Testis (tissue), 3 donors: ENCODE data around the gene MYO9B. TPM values are rescaled to one million over a fixed set of nuclear protein-coding genes. Genes with fewer than 3 reads are reported as not detected.
"Not testable (repeated sequence)": the region's sequence is repeated elsewhere in the genome, so short reads cannot be mapped to it uniquely, and the experiment has no call there.

Experiments used
- DNase-seq: peaks from one replicate; pipeline ENCODE4 v3.0.0-alpha.2; 2019
- H3K27ac ChIP-seq, 2 donors: fragments of 200-600 bp; sonication (generic); one replicate each; pipeline ENCODE4 v1.5.1; 2019
- H3K27me3 ChIP-seq: fragments of 200-600 bp; sonication (generic); one replicate; pipeline ENCODE4 v1.5.1; 2019
- H3K36me3 ChIP-seq: fragments of 200-600 bp; sonication (generic); one replicate; pipeline ENCODE4 v1.5.1; 2017; ENCODE audit warnings: low read depth; ENCODE audit errors: missing control alignments
- H3K4me1 ChIP-seq: fragments of 200-600 bp; sonication (generic); one replicate; pipeline ENCODE4 v1.5.1; 2019
- H3K4me3 ChIP-seq, 2 donors: fragments of 200-600 bp; sonication (generic); one replicate each; pipeline ENCODE4 v1.5.1; 2017 to 2019
- H3K9me3 ChIP-seq: fragments of 200-600 bp; sonication (generic); one replicate; pipeline ENCODE4 v1.5.1; 2017
- CTCF ChIP-seq, 3 experiments: fragments of 450-650 bp in 2 of 3; fragments of 200-600 bp in 1 of 3; sonication (generic) in 1 of 3; IDR thresholded peaks; one replicate each; pipeline ENCODE4 v1.5.1; 2016 to 2019; ENCODE audit warnings: antibody characterized with exemption in 3 of 3, mild to moderate bottlenecking in 2 of 3, moderate library complexity in 1 of 3
- POLR2A ChIP-seq: fragments of 450-650 bp; IDR thresholded peaks from one replicate; pipeline ENCODE4 v1.6.1; 2017; ENCODE audit warnings: antibody characterized with exemption, mild to moderate bottlenecking, moderate library complexity
- WGBS, 2 donors: methylation state at CpG; one replicate each; pipeline ENCODE4 v1.1.5; 2018; 5-methylcytosine and 5-hydroxymethylcytosine counted together
- intact Hi-C: fragments of 100-400 bp; cut with DNase I; formaldehyde crosslinking; loops from one replicate; pipeline ENCODE4 v1.15.1; 2023; ENCODE audit warnings: low total_unique reads
- polyA plus RNA-seq: library from polyadenylated mRNA; stranded (reverse); fragments of 350-450 nt; fragmentation: Illumina TruSeq; extraction: RNeasy Lipid Tissue Mini Kit (QIAGEN cat#74804); gene quantifications from one replicate; pipeline ENCODE4 v1.2.3, GENCODE V29; 2014; ENCODE audit warnings: low read depth, low replicate concordance; ENCODE audit not compliant: insufficient read depth
- total RNA-seq, 2 donors: library from RNA; depleted of rRNA; stranded (reverse); fragments of >200 nt; gene quantifications; one replicate each; pipeline ENCODE4 v1.2.3, GENCODE V29; 2016

The MYO9B gene
- total and polyA plus RNA-seq, 3 donors from 2014 or later: 121 to 407 (median 407) TPM

GRCh38 chr19:17086834-17087233 is 11.3 kb downstream of the MYO9B start:
- Histone ChIP-seq H3K36me3 (no peaks in the 10 kb centered on the region), H3K27ac (peak overlapping the region; percentile 13 to 31), H3K27me3 (no peaks in the 10 kb centered on the region), H3K9me3 (no peaks in the 10 kb centered on the region), H3K4me3 (no peak overlapping the region), H3K4me1 (peaks cover 41% of the 10 kb centered on the region)
- DNase-seq: no peak
- intact Hi-C loops: no loop called here
- no peak for TF ChIP-seq POLR2A
- no peak for TF ChIP-seq CTCF (IDR thresholded peaks at IDR 0.05)
- WGBS, 2 donors: 51 to 81% methylated on average over 6 of the region's 6 CpGs

GRCh38 chr19:17088552-17088951 is 13.0 kb downstream of the MYO9B start:
- 83 to 92% methylated on average over 4 to 5 of the region's 5 CpGs for WGBS, 2 donors
- no peak for TF ChIP-seq CTCF (IDR thresholded peaks at IDR 0.05)
- TF ChIP-seq POLR2A: no peak
- Histone ChIP-seq H3K9me3 (no peaks in the 10 kb centered on the region), H3K27me3 (no peaks in the 10 kb centered on the region), H3K27ac (peak overlapping the region in 1 of 2 donors; percentile 41), H3K4me1 (peaks cover 37% of the 10 kb centered on the region), H3K36me3 (no peaks in the 10 kb centered on the region), H3K4me3 (no peak overlapping the region)
- DNase-seq: no peak
- intact Hi-C loops: no loop called here

GRCh38 chr19:17090583-17090982 is 15.0 kb downstream of the MYO9B start:
- Histone ChIP-seq H3K27me3 (no peaks in the 10 kb centered on the region), H3K4me1 (peaks cover 38% of the 10 kb centered on the region), H3K27ac (peak overlapping the region in 1 of 2 donors; percentile 53), H3K36me3 (no peaks in the 10 kb centered on the region), H3K4me3 (no peak overlapping the region), H3K9me3 (no peaks in the 10 kb centered on the region)
- intact Hi-C loops: no loop called here
- 82 to 83% methylated on average over 9 of the region's 9 CpGs for WGBS, 2 donors
- TF ChIP-seq POLR2A: no peak
- no peak for TF ChIP-seq CTCF (IDR thresholded peaks at IDR 0.05)
- no peak for DNase-seq

GRCh38 chr19:17091758-17092333 is 16.3 kb downstream of the MYO9B start:
- Histone ChIP-seq H3K4me3 (no peak overlapping the region), H3K9me3 (no peaks in the 10 kb centered on the region), H3K27ac (peak overlapping the region; percentile 39 to 53), H3K4me1 (peaks cover 28% of the 10 kb centered on the region), H3K27me3 (no peaks in the 10 kb centered on the region), H3K36me3 (no peaks in the 10 kb centered on the region)
- intact Hi-C loops: no loop called here
- WGBS, 2 donors: 63 to 72% methylated on average over 10 to 15 of the region's 15 CpGs
- TF ChIP-seq POLR2A (no peak), CTCF (IDR thresholded peaks at IDR 0.05) (no peak)
- no peak for DNase-seq

GRCh38 chr19:17092696-17093095 is 17.1 kb downstream of the MYO9B start:
- intact Hi-C loops: no loop called here
- DNase-seq: no peak
- no peaks in the 10 kb centered on the region for H3K9me3 ChIP-seq
- peaks cover 30% of the 10 kb centered on the region for H3K4me1 ChIP-seq
- no peak for TF ChIP-seq POLR2A
- no peak for TF ChIP-seq CTCF (IDR thresholded peaks at IDR 0.05)
- no peaks in the 10 kb centered on the region for H3K36me3 ChIP-seq
- H3K4me3 ChIP-seq: no peak overlapping the region
- H3K27ac ChIP-seq: no peak overlapping the region
- 86 to 90% methylated on average over 2 of the region's 2 CpGs for WGBS, 2 donors
- no peaks in the 10 kb centered on the region for H3K27me3 ChIP-seq

GRCh38 chr19:17094694-17095093 is 19.1 kb downstream of the MYO9B start:
- peaks cover 31% of the 10 kb centered on the region for H3K4me1 ChIP-seq
- H3K27me3 ChIP-seq, H3K36me3 ChIP-seq, H3K9me3 ChIP-seq, intact Hi-C loops, DNase-seq, H3K4me3 ChIP-seq: not testable (repeated sequence)
- WGBS, 2 donors: 81 to 86% methylated on average over 3 of the region's 3 CpGs
- peak overlapping the region; percentile 57 to 86 for H3K27ac ChIP-seq
